Iris pigment epithelial cell (primary cell): ENCODE measurements around the gene CFAP73.

ENCODE experiments used
- DNase-seq: peaks from one replicate; pipeline ENCODE4 v3.0.0-alpha.2; 2011; ENCODE audit warnings: low read depth

Gene CFAP73

GRCh38 chr12:113149361-113150150 lies at the start of gene CFAP73:
Gene CFAP73 (plus strand): TSS chr12:113149724. CDS start chr12:113149858, 134 bp downstream.
- DNase-seq, result peak; percentile 84

GRCh38 chr12:113099764-113100163 lies 49.8 kb upstream of the CFAP73 start:
- DNase-seq, result no peak

- DNase-seq, result no peak
Measured at GRCh38 chr12:113101751-113102150, 47.8 kb upstream of the CFAP73 start.

DNA sequence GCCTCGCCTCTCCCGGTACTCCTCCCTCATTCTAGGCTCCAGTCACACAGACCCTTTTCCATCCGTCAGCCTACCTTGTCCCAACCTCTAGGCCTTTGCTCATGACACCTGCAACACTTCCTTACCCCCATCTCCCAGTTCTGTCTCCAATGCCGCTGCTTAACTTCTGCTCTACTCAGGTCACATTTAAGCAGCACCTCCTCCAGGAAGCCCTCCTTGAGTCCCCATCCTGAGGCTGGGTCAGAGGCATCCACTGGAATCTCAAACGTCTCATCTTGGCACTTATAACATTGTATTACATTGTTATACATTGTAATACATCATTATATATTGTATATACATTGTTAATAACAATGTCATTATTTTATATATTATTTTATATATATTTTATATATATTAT lies 46.7 kb upstream of the CFAP73 start:
- DNase-seq, result no peak

- DNase-seq, result no peak
Measured at GRCh38 chr12:113103756-113104450, 45.6 kb upstream of the CFAP73 start.

GRCh38 chr12:113104953-113105510 lies 44.5 kb upstream of the CFAP73 start:
- DNase-seq, result no peak

DNA sequence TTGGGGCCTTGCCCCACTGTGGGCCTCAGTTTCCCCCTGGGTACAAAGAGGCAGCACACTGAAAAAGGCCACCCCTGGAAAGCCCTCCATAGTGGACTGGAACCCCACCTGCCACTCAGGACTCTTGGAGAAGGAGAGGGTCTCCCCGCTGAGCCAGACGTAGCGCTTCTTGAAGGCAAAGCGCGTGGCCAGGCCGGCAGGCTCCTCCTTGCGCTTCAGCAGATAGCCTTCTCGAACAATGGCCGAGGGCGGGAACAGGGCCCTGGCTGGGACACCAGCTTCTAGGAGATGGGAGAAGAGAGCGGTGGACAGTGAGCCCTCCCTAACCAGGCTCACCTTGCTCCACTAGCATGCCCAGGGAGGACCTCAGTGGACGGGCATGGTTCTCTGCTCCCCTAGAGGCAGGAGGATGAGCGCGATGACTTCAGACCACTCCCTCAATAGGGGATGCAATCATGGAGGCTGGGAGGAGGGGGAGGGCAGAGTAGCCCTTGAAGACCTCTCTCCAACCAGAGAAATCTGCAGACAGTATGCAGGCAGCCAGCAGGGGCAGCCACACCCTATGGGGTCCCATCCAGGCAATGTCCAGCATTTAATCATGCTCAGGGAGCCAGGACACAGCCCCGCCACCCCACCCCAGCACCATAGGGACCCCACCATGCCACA lies 43.8 kb upstream of the CFAP73 start:
- DNase-seq, result no peak

DNA sequence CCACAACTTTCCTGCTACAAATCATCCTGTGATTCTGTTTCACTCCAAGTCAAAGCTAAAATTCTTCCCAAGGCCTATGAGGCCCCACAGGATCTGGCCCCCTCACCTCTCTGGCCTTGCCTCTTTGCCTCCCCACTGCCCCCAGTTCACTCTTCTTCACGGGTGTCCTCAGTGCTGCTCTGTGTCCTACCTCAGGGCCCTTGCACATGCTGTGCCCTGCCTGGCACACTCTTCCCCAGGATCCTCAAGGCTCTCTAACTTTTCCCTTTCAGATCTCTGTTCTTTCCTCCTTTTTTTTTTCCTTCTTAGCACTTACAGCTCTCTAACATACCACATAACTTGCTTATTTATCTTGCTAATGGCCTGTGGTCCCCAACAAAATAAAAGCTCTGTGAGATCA lies 43.2 kb upstream of the CFAP73 start:
- DNase-seq, result no peak

DNA sequence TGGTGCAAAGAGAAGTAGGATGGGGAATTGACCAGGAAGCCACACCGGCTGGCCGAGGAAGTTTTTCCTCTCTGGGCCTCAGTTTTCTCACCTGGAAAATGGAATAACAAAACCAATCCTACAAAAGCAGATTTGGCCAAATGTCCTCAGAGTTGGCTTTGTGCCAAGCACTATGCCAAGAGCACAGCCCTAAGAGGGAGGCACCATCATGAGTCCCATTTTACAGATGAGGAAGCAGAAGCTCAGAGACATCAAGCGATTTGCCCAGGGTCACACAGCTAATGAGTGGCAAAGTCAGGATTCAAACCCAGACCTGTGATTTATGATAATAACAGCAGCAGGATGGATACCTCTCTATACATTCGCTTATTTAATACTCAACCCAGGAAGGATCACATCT lies 41.2 kb upstream of the CFAP73 start:
- no peak for DNase-seq

DNA sequence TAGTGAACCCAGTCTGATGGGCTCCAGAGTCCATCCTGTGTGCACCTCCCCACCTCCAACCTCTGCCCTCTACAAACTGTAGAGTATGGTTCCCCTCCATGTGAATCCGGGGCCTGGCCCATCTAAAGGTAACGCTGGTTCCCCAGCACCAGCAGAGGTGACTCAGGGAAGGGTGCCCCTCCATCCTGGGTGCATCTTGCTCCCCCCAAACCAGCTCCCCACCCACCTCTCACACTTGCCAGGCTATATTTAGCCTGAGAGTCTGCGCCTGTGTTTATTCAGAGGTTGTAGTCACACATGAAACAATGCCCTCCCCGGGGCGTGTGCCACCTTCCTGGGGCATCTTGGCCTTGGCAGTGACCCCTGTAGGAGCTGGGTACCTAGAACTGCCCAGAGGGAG lies 40.2 kb upstream of the CFAP73 start:
- DNase-seq, result no peak

DNA sequence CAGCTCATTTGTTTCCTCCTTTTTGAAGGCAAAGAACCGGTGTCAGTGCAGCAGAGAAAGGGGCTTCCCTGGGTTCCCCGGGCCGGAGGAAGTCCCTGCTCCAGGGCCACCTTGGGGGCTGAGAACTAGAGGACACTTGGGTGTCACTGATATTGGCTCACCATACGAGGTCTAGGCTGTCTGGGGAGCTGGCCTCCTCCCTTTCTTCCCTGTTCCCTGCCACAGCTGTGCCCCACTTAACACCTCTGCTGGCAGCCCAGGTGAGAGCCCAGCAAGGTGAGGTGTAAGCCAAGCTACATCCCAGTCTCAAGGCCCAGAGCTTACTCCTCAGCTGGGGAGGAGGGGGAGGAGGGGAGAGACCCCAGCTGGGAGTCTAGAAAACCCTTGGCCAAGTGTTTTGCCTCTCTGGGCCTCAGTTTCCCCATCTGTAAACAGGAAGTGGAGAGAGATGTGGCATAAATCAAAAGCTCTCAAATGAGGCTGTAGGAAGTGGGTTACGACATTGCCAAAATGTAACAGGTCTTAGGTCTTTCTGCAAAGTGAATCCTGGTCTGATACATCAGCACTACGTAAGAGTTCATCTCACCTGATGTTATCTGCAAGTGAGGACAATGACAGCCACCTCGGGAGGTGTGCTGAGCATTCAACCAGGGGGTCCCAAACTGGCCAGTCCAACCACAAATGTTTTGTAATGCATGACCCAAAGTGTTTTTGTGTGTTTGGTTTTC lies 39.5 kb upstream of the CFAP73 start:
- DNase-seq, result no peak

DNA sequence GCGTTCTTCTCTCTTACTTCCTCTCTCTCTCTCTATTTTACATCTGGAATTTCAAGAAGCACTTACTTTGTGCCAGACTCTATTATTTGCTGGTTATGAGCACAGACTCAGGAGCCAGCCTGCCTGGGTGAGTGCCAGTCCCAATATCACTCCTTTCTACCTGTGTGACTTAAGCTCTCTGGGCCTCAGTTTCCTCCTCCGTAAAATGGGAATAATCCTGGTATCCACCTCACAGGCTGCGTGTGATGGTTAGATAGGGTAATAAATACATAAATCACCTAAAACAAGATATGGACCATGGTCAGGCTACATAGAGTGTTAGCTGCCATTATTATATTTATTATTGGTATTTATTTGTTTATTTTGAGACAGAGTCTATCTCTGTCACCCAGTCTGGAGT lies 38.3 kb upstream of the CFAP73 start:
- DNase-seq, result no peak

- DNase-seq, result no peak
Measured at GRCh38 chr12:113112043-113112899, 37.3 kb upstream of the CFAP73 start.

- no peak for DNase-seq
Measured at GRCh38 chr12:113113397-113113796, 36.1 kb upstream of the CFAP73 start.

DNA sequence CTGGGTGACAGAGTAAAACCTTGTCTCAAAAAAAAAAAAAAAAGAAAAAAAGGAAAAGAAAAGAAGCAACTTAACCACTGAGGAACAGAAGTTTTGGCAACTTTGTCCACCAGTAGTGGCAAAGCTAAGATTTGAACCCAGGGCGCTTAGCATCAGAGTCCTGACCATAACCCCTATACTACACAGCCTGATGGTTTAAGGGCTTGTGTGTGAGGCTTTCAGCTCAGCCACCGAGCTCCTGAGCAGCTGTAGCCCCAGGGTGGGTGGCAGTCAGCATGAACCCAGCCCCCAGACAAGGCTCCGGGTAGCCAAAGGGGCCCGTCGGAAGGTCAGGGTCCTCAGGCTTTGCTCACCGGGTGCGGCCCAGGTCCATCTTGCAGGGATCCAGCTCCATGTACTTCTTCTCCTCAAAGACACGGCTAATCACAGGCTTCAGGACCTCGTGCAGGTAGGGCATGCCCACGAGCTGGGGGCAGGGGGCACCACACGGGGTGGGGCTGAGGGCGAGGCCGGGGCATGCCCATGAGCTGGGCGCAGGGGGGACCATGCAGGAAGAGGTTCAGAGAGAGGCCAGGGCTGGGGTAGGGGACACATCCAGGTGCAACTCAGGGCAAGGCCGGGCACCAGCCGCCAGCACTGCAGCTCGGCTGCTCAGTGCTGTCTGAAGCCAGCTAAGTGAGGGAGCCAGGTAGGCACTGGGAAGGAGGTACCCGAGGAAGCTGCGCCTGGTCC lies 34.9 kb upstream of the CFAP73 start:
- no peak for DNase-seq

DNA sequence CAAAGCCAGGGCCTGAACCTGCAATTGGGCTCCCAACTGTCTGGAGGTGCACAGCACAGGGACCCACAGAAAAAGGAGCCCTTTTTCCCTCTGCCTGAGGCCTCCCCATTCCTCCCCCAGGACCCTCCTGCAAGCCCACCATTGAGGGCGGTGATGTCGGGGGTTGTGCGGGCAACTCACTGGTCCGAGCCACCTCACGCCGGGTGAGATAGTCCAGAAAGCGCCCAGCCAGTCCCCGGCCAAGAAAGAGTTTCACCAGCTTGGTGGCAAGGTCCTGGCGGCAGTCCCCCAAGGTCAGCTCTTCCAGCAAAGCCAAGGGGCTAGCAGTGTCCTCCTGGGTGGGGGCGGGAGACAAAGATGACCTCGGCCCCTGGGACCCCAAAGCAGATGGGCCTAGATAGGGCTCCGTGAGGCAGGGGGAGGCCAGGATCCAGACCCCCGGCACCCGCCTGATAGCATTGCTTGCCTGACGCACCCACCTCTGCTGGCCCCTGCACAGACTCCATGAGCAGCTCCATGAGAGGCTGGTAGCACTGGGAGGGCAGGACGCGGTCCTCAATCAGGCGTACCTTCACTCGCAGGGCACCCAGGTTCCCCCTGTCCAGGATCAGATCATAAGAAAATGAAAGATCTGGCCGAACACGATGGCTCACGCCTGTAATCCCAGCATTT lies 33.9 kb upstream of the CFAP73 start:
- DNase-seq, result no peak

DNA sequence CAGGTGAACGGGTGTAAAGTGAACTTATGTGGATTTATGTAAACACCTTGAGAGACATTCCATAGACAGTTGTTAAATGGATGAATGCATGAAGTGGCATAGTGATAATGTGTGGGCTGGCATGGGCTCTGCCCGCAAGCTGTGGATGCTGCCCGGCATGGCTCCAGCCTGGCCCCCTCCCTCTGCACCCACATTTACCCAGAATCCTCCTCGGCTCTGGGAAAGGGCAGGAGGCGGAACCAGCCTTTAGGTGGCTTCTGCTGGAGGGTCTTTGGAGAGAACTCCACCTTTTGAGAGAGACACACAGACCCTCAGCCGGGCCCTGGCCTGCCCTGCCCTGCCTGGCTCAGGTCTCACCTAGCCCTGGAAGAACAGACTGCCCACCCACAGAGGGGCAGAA lies 32.6 kb upstream of the CFAP73 start:
- no peak for DNase-seq

DNA sequence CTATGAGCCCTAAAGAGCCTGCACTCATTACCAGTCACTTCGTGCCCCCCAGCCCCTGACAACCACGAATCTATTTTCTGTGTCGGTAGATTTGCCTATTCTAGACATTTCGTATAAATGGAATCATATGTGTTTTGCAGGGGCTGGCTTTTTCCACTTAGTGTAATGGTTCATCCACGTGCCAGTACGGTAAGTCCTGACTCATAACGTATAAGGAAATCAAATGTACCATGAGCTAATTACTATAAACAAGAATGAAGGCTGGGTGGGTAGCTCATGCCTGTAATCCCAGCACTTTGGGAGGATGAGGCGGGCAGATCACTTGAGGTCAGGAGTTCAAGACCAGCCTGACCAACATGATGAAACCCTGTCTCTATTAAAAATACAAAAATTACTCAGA lies 31.8 kb upstream of the CFAP73 start:
- DNase-seq, result peak; percentile 61

DNA sequence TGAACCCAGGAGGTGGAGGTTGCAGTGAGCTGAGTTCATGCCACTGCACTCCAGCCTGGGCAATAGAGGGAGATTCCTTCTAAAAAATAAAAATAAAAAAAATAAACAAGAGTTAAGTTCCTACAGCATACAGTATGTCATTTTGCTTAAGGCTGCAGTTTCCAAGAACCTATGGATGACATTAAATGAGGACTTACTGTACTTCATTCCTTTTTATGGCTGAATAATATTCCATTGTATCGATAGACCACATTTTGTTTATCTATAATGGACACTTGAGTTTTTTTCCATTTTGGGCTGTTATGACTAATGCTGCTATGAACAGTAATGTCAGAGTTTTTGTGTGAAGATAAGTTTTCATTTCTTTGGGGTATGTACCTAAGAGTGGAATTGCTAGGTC lies 31.4 kb upstream of the CFAP73 start:
- no peak for DNase-seq
